NCI-H748 treated with DMSO at 0.1 percent for 48 hours (cell line): ENCODE data around the gene AKR7A2.

Experiments used
- DNase-seq: peaks from one replicate; lab custom pipeline; 2025; lab: John Stamatoyannopoulos, UW

AKR7A2 gene

DNA sequence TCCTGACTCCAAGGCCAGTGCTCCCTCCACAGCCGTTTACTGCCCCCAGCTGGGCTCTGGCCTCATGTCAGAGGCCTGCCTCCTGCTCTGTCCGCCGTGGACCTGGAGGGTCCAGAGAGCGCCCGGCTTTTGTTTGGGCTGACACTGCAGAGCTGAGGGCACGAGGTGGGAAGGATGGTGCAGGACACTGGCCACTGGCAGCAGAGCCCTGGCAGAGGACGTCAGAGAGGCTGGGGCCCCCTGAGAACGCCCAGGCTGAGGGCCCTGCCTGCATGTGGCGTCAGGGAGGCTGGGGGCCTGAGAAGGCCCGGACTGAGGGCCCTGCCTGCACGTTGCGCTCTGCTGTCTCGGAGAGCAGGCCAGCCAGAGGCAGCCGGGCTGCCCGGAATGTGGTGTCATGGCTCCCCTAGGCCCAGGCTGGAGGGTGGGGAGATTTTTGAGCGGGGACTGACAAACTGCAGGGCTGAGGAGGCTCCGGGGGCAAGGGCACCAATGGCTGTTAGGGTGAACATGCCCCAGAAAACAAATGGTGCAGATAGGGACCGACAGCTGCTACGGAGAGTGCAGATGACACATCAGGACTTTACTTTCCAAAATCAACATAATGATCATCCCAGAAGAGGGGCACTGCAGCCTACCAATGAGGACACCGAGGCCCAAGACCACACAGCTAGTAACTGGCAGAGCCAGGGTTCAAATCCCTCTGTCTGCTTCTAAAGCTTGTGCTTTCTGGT, 31.8 kb upstream of the AKR7A2 start:
- DNase-seq: no peak

DNA sequence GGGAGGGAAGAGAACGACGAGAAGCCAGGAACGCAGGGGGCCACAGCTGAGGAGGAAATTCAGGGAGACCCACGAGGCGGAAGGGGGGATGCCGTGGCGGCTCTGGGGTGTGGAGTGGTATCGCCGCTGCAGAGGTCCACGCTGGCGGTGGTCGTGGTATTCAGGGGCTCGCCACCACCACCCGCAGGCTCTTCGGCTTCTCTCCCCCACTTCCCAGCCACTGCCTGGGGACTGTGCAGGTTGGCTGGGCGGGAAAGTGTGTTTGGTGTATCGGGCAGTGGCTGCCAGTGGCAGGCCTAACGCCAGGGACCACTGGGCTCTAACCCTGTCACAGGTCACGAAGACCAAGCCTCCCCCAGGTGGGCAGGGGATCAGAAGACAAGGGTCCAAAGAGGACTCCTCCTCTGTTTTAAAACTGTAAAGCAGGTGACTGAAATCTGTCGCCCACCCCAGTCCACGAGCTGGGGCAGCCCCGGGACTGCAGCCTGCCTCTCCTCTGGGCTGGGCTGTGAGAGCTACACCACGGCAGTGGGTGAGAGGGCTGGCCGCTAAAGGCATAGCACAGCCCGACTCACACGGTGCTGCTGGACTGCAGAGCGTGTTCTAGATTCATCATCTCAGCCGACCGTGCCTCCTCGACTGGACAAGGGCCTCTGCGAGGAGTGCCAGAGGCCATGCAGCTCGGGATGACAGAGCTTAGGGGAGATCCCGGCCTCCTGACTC, 31.1 kb upstream of the AKR7A2 start:
- no peak for DNase-seq

DNA sequence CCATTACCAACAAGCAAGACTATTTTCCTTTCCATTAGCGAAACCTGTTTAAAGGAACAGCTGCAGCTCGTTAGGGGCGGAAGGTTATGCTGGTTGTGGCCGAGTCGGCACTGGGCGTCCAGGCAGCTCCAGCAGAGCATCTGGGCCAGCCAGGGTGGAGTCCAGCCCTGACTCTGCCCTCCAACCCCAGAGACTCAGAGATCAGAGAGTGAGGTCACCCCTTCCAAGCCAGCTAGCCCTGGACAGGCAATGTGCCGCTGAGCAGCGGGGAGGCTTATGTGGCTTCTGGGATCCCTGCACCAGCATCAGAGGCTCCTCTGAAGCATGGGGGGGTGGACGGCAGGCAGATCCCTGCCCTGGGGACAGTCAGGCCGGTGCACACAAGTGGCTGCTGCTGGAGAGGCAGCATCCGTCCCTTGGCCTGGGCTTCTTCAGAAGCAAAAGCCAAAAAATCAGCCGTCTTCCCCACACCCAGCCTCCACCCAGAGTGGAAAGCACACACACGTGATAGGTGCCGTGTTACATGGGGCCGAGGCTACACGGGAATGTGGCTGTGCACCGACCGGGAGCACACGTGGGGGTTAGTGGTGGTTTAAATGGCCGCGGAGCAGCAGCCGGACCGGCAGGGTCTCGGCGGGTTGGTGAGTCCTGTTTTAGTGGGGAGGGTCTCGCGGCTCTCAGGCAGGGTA, 30.3 kb upstream of the AKR7A2 start:
- no peak for DNase-seq

DNA sequence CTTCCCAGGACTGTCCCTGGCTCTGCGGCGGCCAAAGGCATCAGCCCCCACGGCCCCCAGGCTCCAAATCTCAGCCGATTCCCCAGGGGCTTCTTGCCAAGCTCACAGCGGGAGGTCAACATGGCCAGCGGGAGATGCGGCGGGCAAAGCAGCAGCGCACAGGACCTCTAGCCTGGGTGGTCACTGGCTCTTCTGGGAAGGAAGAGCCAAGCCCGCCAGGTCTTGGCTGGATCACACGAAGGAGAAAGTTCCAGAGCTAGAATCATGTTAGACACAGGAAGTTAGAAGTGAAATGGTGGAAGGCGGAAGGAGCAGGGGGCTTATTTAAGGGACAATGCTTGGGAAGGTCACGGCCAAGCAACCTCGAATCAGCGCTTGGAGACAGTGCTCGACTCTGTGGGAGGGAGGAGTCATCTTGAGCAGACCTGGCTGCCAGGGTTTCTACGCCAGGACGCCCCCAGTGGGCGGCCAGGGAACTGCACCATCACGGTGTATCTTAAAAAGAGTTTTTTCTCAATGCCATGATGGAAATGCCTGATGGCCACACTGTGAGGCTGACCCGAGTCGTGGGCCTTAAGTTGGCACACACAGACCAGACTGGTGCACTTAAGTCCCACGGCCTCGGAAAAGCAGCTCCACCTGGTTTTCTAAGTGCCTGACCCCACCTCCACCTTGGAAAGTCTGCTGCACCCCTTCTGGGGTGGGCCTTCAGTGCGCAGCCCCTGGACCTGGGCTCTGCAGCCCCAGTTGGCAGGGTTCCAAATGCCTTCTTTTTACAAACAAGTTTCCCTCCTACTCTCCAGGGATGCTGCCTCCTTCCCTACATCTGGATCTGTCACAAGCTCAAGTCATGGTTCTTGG, 29.5 kb upstream of the AKR7A2 start:
- DNase-seq: no peak

DNA sequence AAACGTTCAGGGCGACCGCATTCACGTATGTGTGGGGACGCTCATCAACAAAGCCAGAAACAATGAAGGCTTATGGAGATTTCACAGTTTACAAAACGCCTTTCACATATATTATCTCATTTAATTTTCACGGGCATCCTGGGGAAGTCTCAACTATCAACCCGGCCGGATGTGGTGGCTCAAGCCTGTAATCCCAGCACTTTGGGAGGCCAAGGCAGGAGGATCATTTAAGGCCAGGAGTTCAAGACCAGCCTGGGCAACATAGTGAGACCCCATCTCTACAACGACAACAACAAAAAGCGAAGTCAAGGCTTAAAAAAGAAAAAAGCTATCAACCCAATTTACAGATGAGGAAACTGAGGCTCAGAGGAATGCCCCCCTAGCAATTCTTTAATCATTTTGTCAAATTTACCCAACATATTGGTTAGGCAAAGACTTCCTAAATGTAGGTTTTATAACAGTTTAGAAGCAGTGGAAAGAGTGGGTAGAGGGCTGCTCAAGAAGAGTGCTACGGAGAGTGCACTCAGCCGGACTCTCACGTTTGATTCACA, 28.5 kb upstream of the AKR7A2 start:
- no peak for DNase-seq

DNA sequence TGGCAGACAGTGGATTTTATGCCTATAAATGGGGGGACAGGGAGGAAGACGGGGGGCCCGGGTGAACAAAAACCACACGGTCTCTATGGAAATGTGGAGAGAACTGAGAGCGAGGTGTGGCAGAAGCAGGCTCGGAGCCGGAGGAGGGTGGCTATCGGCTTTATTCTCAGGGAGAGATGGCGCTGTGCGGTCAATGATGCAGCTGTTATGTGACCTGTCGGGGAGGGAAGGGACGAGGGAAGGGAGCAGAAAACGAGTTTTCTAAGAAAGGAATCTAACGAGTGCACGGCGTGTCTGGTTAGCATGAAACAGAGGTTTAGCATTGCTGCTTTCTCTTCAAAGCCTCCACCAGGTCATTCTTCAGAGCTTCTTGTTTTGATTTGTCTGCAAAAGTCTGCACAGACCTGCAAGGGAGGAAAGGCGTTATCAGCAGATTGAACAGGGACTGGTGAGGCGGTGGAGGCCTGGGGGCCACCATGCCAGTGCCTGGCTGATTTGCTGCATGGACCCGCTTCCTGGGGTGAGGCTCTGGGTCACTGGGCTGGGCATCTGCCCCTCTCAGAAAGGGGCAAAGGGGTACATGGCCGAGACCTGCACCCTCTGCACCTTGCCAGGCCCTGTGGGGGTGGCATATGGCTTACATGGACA, 27.4 kb upstream of the AKR7A2 start:
- DNase-seq: no peak

DNA sequence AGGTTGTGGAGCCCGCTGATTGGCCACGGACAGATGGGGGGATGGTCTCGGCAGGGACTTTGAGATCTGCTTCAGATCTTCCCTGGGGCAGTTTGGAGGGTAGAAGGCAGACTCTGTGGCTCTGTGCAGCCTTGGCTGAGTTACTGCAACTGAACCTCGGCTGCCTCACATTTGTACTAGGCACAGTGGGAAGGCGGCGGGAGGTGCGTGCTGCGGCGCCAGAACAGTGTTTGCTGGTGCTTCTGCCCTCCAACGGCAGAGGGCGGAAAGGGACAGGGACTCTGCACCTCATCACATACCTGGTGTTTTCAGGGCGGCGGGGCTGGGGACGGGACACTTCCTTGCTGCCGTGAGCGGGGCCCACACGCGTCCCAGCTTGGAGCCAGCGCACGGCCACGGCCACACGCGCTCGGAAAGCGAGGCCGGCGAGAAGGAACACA, 26.4 kb upstream of the AKR7A2 start:
- DNase-seq: no peak

DNA sequence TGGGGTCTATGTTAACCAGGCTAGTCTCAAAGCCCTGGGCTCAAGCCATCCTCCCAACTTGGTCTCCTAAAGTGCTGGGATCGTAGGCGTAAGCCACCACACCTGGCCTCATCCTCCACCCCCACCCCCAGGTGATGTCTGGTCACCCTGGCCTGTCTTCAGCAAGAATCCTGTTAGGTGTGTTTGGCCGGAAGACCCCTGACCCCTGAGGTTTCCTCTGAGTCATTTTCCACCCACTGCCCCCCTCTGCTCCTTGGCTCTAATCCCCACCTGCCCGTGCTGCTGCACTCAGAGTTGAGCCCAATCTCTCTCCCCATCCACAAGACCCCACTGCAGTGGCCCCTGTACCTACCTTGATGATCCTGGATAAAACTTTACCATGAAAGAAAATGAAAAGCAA, 25.3 kb upstream of the AKR7A2 start:
- DNase-seq: no peak

DNA sequence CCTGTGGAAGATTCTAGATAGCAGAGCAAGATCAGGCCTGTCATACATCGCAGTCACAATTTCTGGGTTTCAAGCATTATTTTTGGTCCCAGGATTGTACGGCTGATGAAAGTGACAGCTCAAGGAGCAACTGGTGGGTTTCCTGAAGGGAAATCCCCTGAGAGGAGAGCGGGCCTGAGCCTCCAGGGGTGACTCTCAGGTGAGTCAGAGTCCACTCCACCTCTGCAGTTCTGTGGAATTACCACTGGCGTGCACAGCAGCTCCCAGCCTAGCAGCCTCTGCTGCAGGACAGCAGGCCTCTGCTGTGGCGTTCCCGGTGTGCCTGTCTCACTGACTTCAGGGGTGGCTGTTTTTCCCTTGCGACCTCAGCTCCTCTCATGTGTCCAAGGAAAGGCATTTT, 24.6 kb upstream of the AKR7A2 start:
- DNase-seq: no peak

DNA sequence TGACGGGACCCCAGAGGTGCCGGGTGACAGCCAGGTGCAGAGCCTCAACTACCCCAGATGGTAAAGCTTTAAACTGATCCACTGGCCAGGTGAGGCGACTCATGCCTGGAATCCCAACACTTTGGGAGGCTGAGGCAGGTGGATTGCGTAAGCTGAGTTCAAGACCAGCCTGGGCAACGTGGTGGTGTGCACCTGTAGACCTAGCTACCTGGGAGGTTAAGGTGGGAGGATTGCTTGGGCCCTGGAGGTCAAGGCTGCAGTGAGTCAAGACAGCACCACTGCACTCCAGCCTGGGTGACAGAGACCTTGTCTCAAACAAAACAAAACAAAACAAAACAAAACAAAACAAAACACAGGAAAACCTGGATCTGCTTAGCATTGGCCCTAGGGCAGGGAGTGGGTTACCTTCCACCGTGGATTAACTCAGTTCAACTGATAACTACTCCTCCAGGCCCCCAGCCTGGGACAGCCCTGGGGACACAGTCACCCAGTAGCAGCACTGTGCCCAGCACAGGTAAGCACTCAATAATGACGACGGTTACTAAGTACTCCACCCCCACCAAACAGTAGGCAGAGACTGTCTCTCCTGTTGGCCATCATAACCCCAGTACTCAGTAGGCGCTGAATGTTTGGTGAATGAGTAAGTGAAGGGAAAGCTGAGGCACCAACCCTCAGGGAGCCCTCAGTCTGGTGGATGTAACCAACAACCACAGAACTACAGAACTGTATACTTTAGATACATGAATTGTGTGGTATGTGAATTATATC, 21.8 kb upstream of the AKR7A2 start:
- no peak for DNase-seq

DNA sequence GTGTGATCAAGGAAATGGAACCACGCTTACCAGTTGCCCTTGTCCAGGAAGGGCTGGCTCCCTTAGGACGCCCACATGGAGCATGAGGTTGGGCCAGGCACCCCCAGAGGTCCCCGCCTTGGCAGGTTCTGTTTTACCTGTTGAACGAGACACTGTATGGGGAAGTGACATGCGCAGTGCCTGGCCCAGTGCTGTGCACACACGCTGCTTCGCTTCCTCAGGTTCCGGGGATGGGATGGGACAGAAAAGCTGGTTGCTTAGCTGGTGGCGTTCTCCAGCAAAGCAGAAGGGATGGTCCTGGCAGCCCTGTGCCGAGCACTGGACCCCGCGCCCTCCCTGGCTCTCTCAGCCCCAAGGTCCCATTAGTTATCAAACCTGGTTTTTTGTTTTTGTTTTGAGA, 20.9 kb upstream of the AKR7A2 start:
- DNase-seq: no peak

DNA sequence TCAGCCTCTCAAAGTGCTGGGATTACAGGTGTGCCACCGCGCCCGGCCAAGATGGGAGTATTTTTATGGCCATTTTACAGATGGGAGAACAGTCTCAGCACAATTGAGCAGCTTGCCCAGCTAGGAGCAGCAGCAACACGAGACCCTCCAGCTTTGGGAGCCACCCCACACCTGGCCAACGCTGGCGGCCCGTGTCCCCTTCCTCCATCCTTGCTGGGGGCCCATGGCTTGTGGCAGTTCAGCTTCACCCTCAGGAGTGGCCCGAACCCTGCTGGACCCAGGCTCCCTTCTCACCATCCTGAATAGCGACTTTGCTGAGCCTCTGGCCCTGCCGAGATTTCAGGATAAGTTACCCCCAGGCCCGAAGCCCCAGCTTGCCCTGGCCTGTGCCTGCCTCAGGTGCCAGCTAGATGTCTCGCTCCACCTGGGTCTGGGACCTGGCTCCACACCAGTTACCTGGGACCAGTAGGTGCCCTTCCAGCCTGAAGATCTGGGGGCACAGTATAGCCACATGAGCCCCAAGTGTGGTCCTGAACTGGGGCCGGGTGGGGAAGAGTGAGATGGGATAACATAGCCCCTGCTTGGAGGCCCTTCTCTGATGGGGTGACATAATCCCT, 19.4 kb upstream of the AKR7A2 start:
- no peak for DNase-seq

DNA sequence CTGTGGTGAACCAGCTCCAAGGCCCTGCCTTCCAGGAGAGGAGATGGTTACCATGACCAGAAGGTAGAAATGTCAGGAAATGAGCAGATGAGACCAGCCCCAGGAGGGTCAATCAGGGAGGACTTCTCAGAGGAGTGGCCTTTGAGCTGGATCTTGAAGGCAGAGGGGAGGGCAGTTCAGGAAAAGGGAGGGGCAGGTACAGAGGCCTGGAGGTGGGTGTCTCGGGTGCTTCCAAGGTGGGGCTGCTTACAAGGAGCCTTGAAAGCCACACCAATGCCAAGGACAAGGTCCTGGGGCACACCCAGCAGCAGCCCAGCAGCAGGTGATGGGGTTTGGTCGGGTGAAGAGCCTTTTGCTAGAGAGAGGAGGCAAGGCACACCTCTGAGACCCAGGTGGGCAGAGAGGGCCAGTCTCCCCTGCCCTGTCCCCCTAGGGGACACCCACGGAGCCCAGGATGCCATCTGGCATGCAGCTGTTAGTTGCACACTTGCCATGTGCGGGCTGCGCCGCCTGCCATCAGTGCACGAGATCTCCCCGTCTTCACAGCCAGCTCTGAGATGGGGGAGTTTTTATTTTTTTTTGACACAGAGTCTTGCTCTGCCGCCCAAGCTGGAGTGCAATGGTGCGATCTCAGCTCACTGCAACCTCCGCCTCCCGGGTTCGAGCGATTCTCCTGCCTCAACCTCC, 18.6 kb upstream of the AKR7A2 start:
- DNase-seq: no peak

DNA sequence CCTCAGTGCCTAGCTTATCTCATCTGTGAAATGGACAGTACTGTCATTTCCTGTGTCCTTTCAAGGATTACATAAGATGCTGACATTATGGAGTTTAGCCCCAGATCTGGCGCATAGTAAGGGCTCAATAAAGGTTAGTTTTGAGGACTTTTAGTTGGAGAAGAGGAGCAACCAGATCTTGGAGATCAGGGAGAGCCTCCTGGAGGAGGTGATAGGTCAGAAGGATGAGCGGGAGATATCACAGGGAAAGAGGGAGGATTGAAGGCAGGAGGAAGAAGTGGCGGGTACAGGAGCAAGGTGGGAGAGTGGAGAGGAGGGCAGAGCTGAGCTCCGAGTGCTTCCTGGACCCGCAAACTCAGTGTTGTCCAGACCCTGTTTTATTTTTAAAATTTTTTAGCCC, 17.7 kb upstream of the AKR7A2 start:
- DNase-seq: no peak

DNA sequence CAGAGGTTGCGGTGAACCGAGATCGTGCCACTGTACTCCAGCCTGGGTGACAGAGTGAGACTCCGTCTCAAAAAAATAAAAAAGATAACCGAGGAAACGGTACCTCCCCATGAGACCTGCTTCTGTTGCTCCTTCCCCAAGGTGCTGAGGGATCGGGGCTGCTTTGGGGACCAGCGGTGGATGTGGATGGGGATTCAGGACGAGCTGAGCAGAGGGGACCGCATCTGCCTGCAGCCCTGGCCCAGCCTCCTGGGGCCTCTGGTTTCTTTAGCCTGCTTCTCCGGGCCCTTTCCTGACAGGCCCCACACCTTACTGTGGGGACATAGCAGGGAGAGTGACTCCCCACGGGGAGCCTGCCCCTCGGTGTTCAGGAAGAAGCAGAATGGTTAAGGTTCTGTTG, 17.2 kb upstream of the AKR7A2 start:
- no peak for DNase-seq

DNA sequence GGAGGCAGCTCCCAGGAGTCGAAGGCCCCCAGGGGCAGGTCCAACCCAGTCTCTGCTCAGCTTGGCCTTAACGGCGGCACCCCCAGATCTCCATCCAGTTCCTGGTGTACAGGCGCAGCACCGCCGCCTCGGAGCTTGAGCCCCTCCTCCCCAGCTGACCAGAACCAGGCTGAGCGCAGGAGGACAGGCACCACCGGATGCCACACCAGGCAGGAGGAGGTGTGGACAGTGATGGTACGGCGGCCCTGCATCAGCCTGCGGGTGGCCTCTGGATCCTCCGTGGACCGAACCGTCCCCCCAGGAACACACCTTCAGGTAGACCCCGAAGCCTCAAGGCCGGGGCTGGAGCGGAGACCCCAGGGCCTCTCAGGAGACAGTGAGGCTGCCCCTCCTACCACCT, 16.5 kb upstream of the AKR7A2 start:
- DNase-seq: no peak

DNA sequence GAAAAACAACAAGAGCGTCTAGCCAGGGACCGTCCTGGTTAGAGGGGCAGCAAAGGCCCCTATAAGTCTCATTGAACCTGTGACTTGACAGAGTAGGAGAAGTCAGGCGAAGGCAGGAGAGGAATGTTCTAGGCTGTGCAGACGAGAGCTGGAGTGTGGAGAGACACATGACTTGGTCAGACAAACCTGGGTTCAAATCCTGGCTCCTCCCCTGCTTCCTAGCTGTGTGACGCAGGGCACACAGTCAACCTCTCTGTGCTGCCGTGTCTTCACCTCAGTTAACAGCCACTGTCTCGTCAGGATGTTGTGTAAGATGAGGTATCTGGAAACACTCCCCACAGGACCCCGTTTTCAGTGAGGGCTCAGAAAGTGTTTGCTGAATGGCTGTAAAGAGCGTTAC, 15.8 kb upstream of the AKR7A2 start:
- DNase-seq: no peak

DNA sequence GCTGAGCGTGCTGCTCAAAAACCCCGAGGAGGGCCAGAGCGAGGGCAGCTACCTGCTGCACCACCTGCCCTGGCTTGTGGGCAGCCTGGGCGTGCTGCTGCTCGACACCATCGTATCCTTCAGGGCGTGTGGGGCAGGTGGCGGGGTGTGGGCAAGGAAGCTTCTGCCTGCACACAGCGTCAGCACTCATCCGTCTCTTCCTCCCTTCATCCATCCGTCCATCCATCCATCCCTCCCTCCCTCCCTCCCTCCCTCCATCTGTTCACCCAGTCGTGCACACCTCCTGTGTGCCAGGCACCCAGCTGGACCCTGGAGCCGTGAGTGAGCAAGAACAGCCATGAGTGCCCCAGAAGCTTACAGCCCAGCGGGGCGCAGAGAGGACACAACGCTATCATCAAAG, 15.4 kb upstream of the AKR7A2 start:
- DNase-seq: no peak

DNA sequence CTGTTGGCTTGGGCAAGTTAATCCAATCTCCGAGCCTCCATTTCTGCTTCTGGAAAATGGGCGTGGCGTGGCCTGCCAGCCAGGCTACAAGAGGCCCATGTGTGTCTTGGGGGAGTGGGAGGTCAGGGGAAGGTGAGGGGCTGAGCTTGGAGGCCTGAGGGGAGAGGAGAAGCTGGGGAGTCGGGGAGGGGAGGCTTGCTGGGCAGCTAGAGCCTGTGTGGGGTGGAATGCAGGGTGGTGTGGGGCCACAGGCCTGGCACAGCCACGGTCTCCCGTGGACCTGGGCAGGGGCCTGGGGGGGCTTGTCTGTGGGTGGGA, 14.8 kb upstream of the AKR7A2 start:
- no peak for DNase-seq
